Upper lobe of left lung (tissue), 4 donors: ENCODE results near the gene TRIM6.

ENCODE experiments used
- EP300 ChIP-seq, 4 donors: sonication (generic); formaldehyde crosslinking; IDR thresholded peaks; one replicate each; pipeline ENCODE4 v1.5.1; 2017; ENCODE audit warnings: antibody characterized with exemption in 4 of 4, control low read depth in 2 of 4
- TF ChIP-seq, protein P1 (sequence below), 6 experiments: fragments of 450-650 bp in 4 of 6; fragments of 200-600 bp in 2 of 6; sonication (generic) in 2 of 6; IDR thresholded peaks; one replicate each; pipeline ENCODE4 v1.5.1; 2016 to 2019; ENCODE audit warnings: antibody characterized with exemption in 6 of 6

DNA sequence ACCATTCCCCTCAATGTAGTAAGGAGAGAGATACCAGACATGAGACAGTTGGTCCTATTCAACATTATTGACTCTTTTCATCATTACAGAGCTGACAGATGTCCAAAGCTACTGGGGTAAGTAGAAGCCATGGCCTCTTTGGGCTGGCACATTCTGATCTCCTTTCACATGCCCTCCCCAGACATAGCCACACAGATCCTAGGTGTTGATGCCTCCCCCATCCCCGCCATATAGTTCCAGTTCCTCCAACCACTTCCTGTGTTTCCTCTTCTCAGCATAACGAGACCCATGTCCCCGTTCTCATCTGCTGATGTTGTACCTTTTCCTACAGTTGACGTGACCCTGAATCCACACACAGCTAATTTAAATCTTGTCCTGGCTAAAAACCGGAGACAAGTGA lies 14.0 kb downstream of the TRIM6 start:
- TF ChIP-seq, protein P1, sequence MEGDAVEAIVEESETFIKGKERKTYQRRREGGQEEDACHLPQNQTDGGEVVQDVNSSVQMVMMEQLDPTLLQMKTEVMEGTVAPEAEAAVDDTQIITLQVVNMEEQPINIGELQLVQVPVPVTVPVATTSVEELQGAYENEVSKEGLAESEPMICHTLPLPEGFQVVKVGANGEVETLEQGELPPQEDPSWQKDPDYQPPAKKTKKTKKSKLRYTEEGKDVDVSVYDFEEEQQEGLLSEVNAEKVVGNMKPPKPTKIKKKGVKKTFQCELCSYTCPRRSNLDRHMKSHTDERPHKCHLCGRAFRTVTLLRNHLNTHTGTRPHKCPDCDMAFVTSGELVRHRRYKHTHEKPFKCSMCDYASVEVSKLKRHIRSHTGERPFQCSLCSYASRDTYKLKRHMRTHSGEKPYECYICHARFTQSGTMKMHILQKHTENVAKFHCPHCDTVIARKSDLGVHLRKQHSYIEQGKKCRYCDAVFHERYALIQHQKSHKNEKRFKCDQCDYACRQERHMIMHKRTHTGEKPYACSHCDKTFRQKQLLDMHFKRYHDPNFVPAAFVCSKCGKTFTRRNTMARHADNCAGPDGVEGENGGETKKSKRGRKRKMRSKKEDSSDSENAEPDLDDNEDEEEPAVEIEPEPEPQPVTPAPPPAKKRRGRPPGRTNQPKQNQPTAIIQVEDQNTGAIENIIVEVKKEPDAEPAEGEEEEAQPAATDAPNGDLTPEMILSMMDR (IDR thresholded peaks at IDR 0.05): no peak
- no peak for TF ChIP-seq EP300 (IDR thresholded peaks at IDR 0.05)
